ENCODE measurements around the gene APOBEC2. TPM values are rescaled to one million over a fixed set of nuclear protein-coding genes. Genes with fewer than 3 reads are reported as not detected.

APOBEC2 gene
- total RNA-seq, 1 experiment from 2014 or later: not detected

DNA sequence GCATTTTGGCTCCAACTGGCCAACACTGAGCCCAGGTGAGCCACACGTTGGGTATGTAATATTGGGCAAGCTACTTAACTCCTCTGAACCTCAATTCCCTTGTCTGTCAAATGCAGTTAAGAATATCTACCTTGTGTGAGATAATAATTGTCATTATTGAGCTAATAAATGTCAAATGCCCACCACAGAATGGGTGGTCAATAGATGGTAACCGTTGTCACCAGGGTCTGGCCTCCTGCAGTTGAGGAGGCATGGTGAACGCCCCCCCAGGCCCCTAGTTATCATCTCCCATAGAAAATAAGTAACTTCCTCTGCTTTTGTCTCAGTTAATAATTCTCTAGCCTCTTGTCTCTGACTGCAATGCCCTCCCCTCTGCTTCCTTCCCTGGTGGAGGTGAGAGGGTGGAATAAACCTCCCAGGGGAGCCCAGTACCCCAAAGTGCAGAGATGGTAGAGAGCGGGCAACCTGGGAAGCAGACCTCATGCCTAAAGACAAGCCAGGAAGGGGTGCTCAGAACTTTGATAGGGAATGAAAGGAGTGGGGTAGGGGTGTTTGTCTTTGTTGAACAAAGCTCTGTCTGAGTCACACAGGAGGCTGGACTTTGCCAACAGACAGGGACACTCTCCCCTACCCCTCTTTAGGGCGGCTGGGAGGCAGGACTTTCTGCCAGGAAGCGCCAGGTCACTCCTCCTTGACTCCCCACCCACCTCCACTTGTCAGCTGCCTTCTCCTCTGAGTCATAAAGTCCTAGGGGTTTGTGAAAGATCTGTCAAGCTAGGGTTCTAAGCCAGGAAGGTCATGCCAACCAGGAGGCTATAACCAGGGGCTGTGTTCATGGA lies 12.7 kb upstream of the APOBEC2 start:
- peak; percentile 84 for DNase-seq
- intact Hi-C loops (cut with micrococcal nuclease; ENCODE audit: unreplicated experiment): no loop called here
- Mint-ChIP-seq H3K27ac (ENCODE audit: unreplicated experiment) (peak overlapping the region; percentile 90), H3K4me3 (ENCODE audit: low read depth, unreplicated experiment) (peak overlapping the region; percentile 39), H3K36me3 (ENCODE audit: insufficient read depth, unreplicated experiment) (peaks cover 20% of the 10 kb centered on the region), H3K4me1 (ENCODE audit: low read depth, unreplicated experiment) (peaks cover 58% of the 10 kb centered on the region), H3K9me3 (ENCODE audit: low read depth, unreplicated experiment) (no peaks in the 10 kb centered on the region), H3K27me3 (ENCODE audit: unreplicated experiment) (no peaks in the 10 kb centered on the region)
- TF ChIP-seq, protein P1, sequence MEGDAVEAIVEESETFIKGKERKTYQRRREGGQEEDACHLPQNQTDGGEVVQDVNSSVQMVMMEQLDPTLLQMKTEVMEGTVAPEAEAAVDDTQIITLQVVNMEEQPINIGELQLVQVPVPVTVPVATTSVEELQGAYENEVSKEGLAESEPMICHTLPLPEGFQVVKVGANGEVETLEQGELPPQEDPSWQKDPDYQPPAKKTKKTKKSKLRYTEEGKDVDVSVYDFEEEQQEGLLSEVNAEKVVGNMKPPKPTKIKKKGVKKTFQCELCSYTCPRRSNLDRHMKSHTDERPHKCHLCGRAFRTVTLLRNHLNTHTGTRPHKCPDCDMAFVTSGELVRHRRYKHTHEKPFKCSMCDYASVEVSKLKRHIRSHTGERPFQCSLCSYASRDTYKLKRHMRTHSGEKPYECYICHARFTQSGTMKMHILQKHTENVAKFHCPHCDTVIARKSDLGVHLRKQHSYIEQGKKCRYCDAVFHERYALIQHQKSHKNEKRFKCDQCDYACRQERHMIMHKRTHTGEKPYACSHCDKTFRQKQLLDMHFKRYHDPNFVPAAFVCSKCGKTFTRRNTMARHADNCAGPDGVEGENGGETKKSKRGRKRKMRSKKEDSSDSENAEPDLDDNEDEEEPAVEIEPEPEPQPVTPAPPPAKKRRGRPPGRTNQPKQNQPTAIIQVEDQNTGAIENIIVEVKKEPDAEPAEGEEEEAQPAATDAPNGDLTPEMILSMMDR (IDR thresholded peaks at IDR 0.05; ENCODE audit: unreplicated experiment): no peak
- CTCF ChIA-PET: interaction anchor here (0.8 to 2.9 kb wide), 9 partner anchors 12 to 146 kb away, joined by 3 to 18 read pairs (median 7); partner anchors contain the start of genes APOBEC2, NFYA and OARD1
- BruUV-seq (replicated peaks): no TSS peak

DNA sequence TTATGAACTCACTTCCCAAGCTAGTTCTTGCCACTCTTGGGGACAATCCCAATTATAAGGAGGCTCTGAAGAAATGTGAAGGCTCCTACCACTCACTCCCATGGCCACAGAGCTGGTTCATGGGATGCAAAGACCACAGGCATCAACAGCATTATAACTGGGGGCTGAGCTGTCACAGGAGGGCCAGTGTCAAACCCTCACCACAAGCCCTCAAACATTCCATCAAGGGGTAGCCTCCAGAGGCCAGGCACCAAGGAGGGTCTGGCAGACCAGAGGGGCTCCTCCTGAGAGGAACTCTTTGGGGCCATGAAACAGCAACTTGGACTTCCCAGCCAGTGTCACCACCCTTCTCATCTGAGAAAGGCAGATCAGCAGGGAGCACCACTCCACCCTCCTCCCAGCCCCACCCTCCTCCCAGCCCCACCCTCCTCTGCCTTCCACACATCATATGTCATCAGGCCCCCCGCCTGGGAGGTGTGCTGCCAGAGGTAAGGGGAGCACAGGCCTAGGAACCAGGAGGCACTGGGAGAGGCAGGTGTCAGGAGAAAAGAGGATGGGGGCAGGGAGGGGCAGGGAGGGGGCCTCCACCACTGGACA lies 12.0 kb upstream of the APOBEC2 start:
- H3K27me3 Mint-ChIP-seq (ENCODE audit: unreplicated experiment): no peaks in the 10 kb centered on the region
- intact Hi-C loops (cut with micrococcal nuclease; ENCODE audit: unreplicated experiment): no loop called here
- H3K4me1 Mint-ChIP-seq (ENCODE audit: low read depth, unreplicated experiment): peaks cover 51% of the 10 kb centered on the region
- CTCF ChIA-PET: interaction anchor here (0.8 to 2.9 kb wide), 9 partner anchors 12 to 147 kb away, joined by 3 to 18 read pairs (median 7); partner anchors contain the start of genes APOBEC2, NFYA and OARD1
- H3K36me3 Mint-ChIP-seq (ENCODE audit: insufficient read depth, unreplicated experiment): peaks cover 20% of the 10 kb centered on the region
- BruUV-seq (replicated peaks): no TSS peak
- peak overlapping the region; percentile 90 for H3K27ac Mint-ChIP-seq (ENCODE audit: unreplicated experiment)
- peak overlapping the region; percentile 39 for H3K4me3 Mint-ChIP-seq (ENCODE audit: low read depth, unreplicated experiment)
- TF ChIP-seq, protein P1 (IDR thresholded peaks at IDR 0.05; ENCODE audit: unreplicated experiment): no peak
- no peaks in the 10 kb centered on the region for H3K9me3 Mint-ChIP-seq (ENCODE audit: low read depth, unreplicated experiment)
- no peak for DNase-seq

DNA sequence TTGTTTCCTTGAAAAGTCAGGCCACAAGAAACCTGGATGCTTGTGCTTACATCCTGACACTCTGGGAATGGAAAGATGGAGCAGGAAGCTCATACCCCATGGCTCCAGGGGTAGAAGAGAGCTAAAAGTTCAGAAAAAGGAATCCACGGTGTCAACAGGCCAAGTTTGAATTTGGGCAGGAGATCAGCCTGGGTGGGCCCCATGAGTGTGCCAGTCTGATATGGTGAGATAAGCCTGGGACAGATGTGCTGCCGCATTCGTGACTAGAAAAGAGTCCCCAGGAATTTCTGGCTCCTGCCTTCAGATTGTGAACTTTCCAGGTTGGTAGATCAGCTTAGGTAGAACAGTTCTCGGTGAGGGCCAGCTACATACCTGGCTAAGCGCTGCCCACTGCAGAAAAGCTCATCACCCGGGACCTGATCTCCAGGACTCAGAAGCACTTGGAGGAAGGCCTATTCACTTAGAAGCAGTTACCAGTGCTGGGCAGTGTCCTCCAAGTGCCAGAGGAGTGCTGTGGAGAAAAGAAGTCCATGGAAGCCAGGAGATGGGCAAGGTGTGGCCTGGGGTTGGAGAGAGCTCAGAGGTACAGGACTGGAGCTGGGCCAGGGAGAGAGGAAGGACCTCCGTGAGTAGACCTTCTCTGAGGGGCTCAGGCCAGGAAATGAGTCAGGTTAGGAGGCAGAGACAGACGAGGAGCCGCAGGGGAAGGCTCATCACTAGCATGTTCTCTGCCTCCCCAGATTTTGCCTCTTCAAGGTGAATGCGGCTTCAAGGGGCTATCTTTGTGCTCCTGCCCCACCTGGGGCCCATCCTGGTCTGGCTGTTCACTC lies 10.6 kb upstream of the APOBEC2 start, which contains the start of gene TSPO2:
TSPO2 (plus strand) TSS at position 242 of the 830 bp plus-strand sequence; CDS start at position 761, 519 bp downstream.
- H3K4me1 Mint-ChIP-seq (ENCODE audit: low read depth, unreplicated experiment): peaks cover 39% of the 10 kb centered on the region
- H3K36me3 Mint-ChIP-seq (ENCODE audit: insufficient read depth, unreplicated experiment): peaks cover 12% of the 10 kb centered on the region
- CTCF ChIA-PET: no interaction called here
- peak within 1 kb of the TSS; percentile 34 for H3K27ac Mint-ChIP-seq (ENCODE audit: unreplicated experiment)
- H3K4me3 Mint-ChIP-seq (ENCODE audit: low read depth, unreplicated experiment): no peak within 1 kb of the TSS
- intact Hi-C loops (cut with micrococcal nuclease; ENCODE audit: unreplicated experiment): no loop called here
- TF ChIP-seq, protein P1 (IDR thresholded peaks at IDR 0.05; ENCODE audit: unreplicated experiment): no peak
- no TSS peak for BruUV-seq (replicated peaks)
- no peaks in the 10 kb centered on the region for H3K27me3 Mint-ChIP-seq (ENCODE audit: unreplicated experiment)
- H3K9me3 Mint-ChIP-seq (ENCODE audit: low read depth, unreplicated experiment): no peaks in the 10 kb centered on the region
- no peak for DNase-seq

DNA sequence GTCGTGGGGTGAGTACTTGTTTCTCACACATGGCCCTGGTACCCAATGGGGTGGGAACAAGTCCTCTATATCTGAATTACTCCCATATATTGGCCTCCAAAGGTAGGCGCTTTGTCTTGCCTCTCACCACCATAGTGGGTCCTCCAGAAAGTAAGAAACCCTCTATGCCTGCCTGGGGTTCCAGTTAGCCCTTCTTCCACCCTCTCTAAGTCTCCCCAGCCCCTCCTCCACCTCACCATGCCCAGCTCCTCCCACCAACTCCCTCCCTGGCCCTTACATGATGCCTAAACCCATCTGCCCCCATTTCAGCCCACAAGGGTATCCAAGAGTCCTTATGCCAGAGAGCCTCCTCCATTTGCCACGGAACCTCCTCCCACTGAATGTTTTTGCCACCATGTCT lies 9.9 kb upstream of the APOBEC2 start:
- CTCF ChIA-PET: no interaction called here
- Mint-ChIP-seq H3K9me3 (ENCODE audit: low read depth, unreplicated experiment) (no peaks in the 10 kb centered on the region), H3K4me3 (ENCODE audit: low read depth, unreplicated experiment) (no peak overlapping the region), H3K36me3 (ENCODE audit: insufficient read depth, unreplicated experiment) (peaks cover 12% of the 10 kb centered on the region), H3K4me1 (ENCODE audit: low read depth, unreplicated experiment) (peaks cover 39% of the 10 kb centered on the region), H3K27me3 (ENCODE audit: unreplicated experiment) (no peaks in the 10 kb centered on the region), H3K27ac (ENCODE audit: unreplicated experiment) (peak overlapping the region; percentile 34)
- TF ChIP-seq, protein P1 (IDR thresholded peaks at IDR 0.05; ENCODE audit: unreplicated experiment): no peak
- intact Hi-C loops (cut with micrococcal nuclease; ENCODE audit: unreplicated experiment): no loop called here
- no TSS peak for BruUV-seq (replicated peaks)
- DNase-seq: no peak

All from Calu3 (cell line).